SK-N-SH treated with all-trans-retinoic acid at 6 μM for 48 hours (cell line): ENCODE measurements around the gene MRPL9.
A peak's percentile ranks its signal among the peaks of the same experiment; 100 is the strongest.

Experiments used
- ATAC-seq: fragments of 200-7000 bp; cut with Tn5 transposase; 3 replicates; pipeline ENCODE4 v1.9.1; 2020; ENCODE audit warnings: mild to moderate bottlenecking, moderate library complexity
- ARNTL ChIP-seq: fragments of 450-650 bp; formaldehyde crosslinking; IDR thresholded peaks from 2 replicates; pipeline ENCODE4 v1.5.0; 2020; ENCODE audit warnings: low read depth, mild to moderate bottlenecking, moderate library complexity, borderline replicate concordance
- CSDC2 ChIP-seq: fragments of 250-450 bp; sonication (Bioruptor Pico); IDR thresholded peaks from 2 replicates; pipeline ENCODE4 v1.5.0; 2020; ENCODE audit warnings: mild to moderate bottlenecking, moderate library complexity
- CSRNP3 ChIP-seq: fragments of 250-450 bp; sonication (Bioruptor Pico); IDR thresholded peaks from 2 replicates; pipeline ENCODE4 v1.5.1; 2021; ENCODE audit warnings: mild to moderate bottlenecking, moderate library complexity
- ISL1 ChIP-seq: fragments of 250-450 bp; sonication (Bioruptor Pico); IDR thresholded peaks from 2 replicates; pipeline ENCODE4 v2.1.2; 2022; ENCODE audit warnings: mild to moderate bottlenecking, moderate library complexity
- OSR1 ChIP-seq: fragments of 250-450 bp; sonication (Bioruptor Pico); IDR thresholded peaks from 2 replicates; pipeline ENCODE4 v1.8.0; 2022; ENCODE audit warnings: moderate library complexity, mild to moderate bottlenecking, inconsistent platforms
- POU6F1 ChIP-seq: fragments of 250-450 bp; sonication (Bioruptor Pico); IDR thresholded peaks from 2 replicates; pipeline ENCODE4 v1.8.0; 2021; ENCODE audit warnings: low read depth, mild to moderate bottlenecking, moderate library complexity, borderline replicate concordance
- RARB ChIP-seq: fragments of 250-450 bp; sonication (Bioruptor Pico); IDR thresholded peaks from 2 replicates; pipeline ENCODE4 v1.8.0; 2021; ENCODE audit warnings: mild to moderate bottlenecking, moderate library complexity
- SNAI2 ChIP-seq: fragments of 250-450 bp; sonication (Bioruptor Pico); IDR thresholded peaks from 2 replicates; pipeline ENCODE4 v1.5.0; 2020; ENCODE audit warnings: mild to moderate bottlenecking, moderate library complexity
- ZFP30 ChIP-seq: fragments of 450-650 bp; formaldehyde crosslinking; IDR thresholded peaks from 2 replicates; pipeline ENCODE4 v1.5.0; 2022; ENCODE audit warnings: mild to moderate bottlenecking, moderate library complexity
- ZNF565 ChIP-seq: fragments of 450-650 bp; formaldehyde crosslinking; conservative IDR thresholded peaks from 2 replicates; pipeline ENCODE4 v1.5.0; 2020; ENCODE audit warnings: low read depth, mild to moderate bottlenecking, moderate library complexity
- ZNF70 ChIP-seq: fragments of 450-650 bp; formaldehyde crosslinking; IDR thresholded peaks from 2 replicates; pipeline ENCODE4 v1.5.0; 2020; ENCODE audit warnings: mild to moderate bottlenecking, moderate library complexity
- TF ChIP-seq, protein P1 (sequence below): fragments of 250-450 bp; sonication (Bioruptor Pico); IDR thresholded peaks from 2 replicates; pipeline ENCODE4 v1.5.0; 2020; ENCODE audit warnings: mild to moderate bottlenecking, moderate library complexity
- TF ChIP-seq, protein P2 (sequence below): fragments of 250-450 bp; sonication (Bioruptor Pico); IDR thresholded peaks from 2 replicates; pipeline ENCODE4 v1.5.1; 2020; ENCODE audit warnings: low read depth, mild to moderate bottlenecking, moderate library complexity

Gene MRPL9

GRCh38 chr1:151723726-151724370, 39.4 kb downstream of the MRPL9 start:
- TF ChIP-seq POU6F1 (CRISPR knock-in tag): no peak
- TF ChIP-seq ZFP30 (CRISPR knock-in tag): no peak
- no peak for TF ChIP-seq CSRNP3 (CRISPR knock-in tag)
- TF ChIP-seq ZNF70: no peak
- TF ChIP-seq, all 23 proteins: peak for 0
- no peak for ATAC-seq

DNA sequence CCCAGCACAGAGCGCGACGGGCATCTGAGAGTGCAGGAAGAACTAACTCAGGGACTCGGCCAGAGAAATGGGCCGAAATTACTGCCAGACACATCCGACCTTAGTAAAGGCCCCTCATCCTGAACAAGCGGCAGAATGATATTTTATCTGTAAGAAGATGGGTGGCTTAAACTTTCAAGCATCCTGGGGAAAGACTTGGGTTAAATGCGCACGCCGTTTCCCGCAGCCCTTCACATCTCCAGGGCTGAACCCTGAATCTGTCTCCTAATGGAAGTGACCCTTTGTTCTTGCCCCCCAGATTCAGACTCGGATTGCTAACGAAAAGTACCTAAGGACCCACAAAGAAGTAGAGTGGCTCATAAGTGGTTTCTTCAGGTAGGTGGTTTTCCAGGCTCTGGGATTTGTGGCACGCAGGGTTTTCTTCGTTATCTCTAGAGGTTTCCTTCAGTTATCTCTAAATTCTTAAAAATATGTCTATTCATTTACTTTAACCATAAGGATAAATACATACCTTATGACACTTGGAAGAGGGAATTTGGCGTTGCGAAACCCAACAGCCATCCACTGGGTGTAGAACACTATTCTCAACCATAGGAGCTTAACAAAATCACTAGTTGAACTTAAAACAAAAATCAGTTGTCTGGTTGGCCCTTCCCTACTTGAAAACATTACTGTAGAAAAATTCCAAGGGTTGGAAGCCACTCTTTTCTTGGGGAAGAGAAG, 41.3 kb downstream of the MRPL9 start:
- ATAC-seq: no peak
- TF ChIP-seq CSRNP3 (CRISPR knock-in tag) (no peak), ZNF70 (no peak), POU6F1 (CRISPR knock-in tag) (no peak)
- TF ChIP-seq, protein P1, sequence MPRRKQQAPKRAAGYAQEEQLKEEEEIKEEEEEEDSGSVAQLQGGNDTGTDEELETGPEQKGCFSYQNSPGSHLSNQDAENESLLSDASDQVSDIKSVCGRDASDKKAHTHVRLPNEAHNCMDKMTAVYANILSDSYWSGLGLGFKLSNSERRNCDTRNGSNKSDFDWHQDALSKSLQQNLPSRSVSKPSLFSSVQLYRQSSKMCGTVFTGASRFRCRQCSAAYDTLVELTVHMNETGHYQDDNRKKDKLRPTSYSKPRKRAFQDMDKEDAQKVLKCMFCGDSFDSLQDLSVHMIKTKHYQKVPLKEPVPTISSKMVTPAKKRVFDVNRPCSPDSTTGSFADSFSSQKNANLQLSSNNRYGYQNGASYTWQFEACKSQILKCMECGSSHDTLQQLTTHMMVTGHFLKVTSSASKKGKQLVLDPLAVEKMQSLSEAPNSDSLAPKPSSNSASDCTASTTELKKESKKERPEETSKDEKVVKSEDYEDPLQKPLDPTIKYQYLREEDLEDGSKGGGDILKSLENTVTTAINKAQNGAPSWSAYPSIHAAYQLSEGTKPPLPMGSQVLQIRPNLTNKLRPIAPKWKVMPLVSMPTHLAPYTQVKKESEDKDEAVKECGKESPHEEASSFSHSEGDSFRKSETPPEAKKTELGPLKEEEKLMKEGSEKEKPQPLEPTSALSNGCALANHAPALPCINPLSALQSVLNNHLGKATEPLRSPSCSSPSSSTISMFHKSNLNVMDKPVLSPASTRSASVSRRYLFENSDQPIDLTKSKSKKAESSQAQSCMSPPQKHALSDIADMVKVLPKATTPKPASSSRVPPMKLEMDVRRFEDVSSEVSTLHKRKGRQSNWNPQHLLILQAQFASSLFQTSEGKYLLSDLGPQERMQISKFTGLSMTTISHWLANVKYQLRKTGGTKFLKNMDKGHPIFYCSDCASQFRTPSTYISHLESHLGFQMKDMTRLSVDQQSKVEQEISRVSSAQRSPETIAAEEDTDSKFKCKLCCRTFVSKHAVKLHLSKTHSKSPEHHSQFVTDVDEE (CRISPR knock-in tag): no peak

GRCh38 chr1:151720974-151721787, 42.1 kb downstream of the MRPL9 start, which contains the start of gene RIIAD1:
TSS of gene RIIAD1 (plus strand) at chr1:151721522. CDS start at chr1:151721537, 15 bp downstream.
- no peak for TF ChIP-seq ISL1 (CRISPR knock-in tag)
- no peak for TF ChIP-seq OSR1
- no peak for TF ChIP-seq CSDC2 (CRISPR knock-in tag)
- TF ChIP-seq ZNF565 (CRISPR knock-in tag): no peak
- TF ChIP-seq, protein P1 (CRISPR knock-in tag): no peak
- TF ChIP-seq ZNF70: no peak
- TF ChIP-seq RARB (CRISPR knock-in tag): no peak
- no peak for TF ChIP-seq ARNTL (CRISPR knock-in tag)
- no peak for TF ChIP-seq CSRNP3 (CRISPR knock-in tag)
- no peak for TF ChIP-seq SNAI2 (CRISPR knock-in tag)
- no peak for TF ChIP-seq POU6F1 (CRISPR knock-in tag)
- TF ChIP-seq, protein P2, sequence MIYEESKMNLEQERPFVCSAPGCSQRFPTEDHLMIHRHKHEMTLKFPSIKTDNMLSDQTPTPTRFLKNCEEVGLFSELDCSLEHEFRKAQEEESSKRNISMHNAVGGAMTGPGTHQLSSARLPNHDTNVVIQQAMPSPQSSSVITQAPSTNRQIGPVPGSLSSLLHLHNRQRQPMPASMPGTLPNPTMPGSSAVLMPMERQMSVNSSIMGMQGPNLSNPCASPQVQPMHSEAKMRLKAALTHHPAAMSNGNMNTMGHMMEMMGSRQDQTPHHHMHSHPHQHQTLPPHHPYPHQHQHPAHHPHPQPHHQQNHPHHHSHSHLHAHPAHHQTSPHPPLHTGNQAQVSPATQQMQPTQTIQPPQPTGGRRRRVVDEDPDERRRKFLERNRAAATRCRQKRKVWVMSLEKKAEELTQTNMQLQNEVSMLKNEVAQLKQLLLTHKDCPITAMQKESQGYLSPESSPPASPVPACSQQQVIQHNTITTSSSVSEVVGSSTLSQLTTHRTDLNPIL (CRISPR knock-in tag): no peak
- TF ChIP-seq, all 23 proteins: peak for 0
- peak; percentile 86 for ATAC-seq
